ENCODE data around the gene TMEM250.
A peak's percentile ranks its signal among the peaks of the same experiment; 100 is the strongest.

TMEM250 gene

DNA sequence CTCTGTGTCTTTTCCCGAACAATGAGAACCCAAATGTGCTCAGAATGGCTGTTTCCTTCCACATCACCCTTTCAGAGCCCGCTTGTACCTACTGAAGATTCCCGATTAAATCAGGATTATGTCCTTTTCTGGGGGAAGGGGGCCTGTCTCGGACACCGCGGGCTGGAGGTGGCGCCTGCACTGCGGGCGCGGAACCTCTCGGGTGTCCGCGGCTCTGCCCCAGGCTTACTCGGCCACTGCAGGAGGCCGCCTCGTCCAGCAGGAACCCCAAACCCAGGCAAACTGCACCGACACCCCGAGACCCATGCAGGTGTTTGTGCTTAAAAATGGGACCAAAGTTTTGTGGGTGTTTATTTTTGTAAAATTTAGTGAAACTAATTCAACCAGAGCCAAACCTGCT is 8.6 kb upstream of the TMEM250 start:
- Mint-ChIP-seq H3K4me3 (no peak overlapping the region), H3K27me3 (peaks cover 67% of the 10 kb centered on the region), H3K36me3 (no peaks in the 10 kb centered on the region), H3K9me3 (peaks cover 9% of the 10 kb centered on the region), H3K4me1 (peaks cover 13% of the 10 kb centered on the region), H3K27ac (no peak overlapping the region)
- no peak for ATAC-seq

GRCh38 chr9:136124976-136125692 is 6.5 kb upstream of the TMEM250 start:
- Mint-ChIP-seq H3K4me3 (no peak overlapping the region), H3K36me3 (no peaks in the 10 kb centered on the region), H3K4me1 (peaks cover 13% of the 10 kb centered on the region), H3K27me3 (peaks cover 46% of the 10 kb centered on the region), H3K27ac (no peak overlapping the region), H3K9me3 (peaks cover 9% of the 10 kb centered on the region)
- ATAC-seq = no peak

DNA sequence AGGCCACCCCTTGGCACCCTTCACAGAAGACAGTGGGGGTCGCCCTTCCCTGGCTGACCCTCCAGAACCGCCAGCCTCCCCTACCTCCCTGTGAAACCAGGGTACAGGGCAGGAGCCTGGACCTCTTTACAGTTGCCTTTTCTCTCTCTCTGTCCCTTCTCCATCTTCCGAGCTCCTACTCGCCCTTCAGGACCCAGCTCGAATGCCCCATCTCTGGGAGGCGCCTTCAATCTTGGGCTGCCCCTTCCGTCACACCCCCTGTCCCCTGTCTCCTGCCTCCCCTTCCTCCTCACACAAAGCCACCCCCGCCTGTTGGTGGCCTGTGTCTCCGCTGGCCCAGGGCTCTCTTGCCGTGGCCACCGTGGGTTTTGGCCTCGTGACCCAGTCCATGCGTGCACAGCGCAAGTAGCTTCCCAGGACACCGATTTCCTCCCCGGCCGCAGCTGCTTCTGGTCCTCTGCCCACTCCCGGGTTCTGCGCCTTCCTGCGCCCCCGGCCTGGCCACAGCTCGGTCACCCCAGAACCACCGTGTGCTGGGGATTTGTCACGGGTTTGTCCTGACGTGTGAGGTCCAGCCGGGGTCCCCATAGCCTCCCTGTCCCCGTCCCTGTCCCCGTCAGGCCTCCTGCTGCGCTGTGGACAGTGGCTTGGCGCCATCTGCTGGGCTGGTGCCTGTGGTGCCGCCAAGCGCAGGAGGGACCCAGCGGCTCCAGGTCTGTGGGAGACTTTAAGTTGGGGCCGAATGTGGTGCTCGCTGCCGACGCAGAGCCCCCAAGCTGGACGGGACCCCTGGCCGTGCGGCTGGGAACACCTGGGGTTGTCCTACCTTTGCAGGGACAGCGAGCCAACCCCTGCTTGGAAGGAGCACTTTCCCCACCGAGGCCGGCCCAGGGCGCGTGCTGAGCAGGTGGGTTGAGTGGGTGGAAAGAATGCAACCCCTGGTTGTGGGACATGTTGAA is 4.0 kb upstream of the TMEM250 start:
- Mint-ChIP-seq H3K27ac (no peak overlapping the region), H3K4me3 (no peak overlapping the region), H3K9me3 (peaks cover 9% of the 10 kb centered on the region), H3K36me3 (no peaks in the 10 kb centered on the region), H3K4me1 (peaks cover 13% of the 10 kb centered on the region), H3K27me3 (peaks cover 22% of the 10 kb centered on the region)
- ATAC-seq = no peak

DNA sequence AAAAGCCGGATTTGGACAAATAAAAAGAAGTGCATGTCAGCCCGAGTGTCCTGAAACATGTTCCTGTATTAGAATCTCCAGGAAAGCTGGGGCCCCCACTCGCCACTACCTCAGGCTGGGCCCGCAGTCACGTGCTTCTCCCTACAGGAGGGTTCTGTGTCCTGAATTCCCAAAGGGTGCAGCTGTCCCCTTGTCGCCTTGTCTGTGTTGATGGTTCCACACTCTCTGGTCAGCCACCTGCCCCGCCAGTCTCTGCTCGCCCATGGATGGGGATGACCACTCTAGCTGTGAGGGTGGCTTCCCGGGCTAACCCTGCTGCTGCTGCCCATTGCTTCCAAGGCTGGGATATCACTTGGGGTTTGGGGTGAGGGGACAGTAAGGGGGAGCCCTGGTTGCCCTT is 3.1 kb upstream of the TMEM250 start:
- Mint-ChIP-seq H3K27ac (no peak overlapping the region), H3K9me3 (peaks cover 9% of the 10 kb centered on the region), H3K4me3 (no peak overlapping the region), H3K4me1 (peaks cover 13% of the 10 kb centered on the region), H3K36me3 (no peaks in the 10 kb centered on the region), H3K27me3 (peaks cover 15% of the 10 kb centered on the region)
- ATAC-seq = no peak

DNA sequence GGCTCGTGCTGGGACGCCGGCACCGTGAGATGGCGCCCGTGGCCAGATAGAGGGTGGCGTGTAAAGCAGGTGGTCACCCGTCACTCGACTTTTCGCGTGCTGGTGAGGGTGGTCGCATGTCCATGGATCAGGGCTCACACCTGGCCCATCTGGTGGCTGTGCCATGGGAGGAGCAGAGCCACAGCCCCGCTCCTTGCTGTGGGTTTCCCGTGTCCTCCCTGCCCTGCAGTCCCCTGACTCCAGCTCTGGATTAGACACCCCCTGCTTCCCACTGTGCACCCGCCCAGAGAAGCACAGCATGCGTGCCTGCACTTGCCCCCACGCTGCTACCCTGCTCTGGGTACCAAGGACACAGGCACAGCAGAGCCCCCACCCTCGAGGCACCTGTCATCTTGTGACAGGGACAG is 1.8 kb upstream of the TMEM250 start:
- Mint-ChIP-seq H3K27me3 (peaks cover 11% of the 10 kb centered on the region), H3K36me3 (no peaks in the 10 kb centered on the region), H3K9me3 (peaks cover 7% of the 10 kb centered on the region), H3K27ac (no peak overlapping the region), H3K4me3 (no peak overlapping the region), H3K4me1 (peaks cover 13% of the 10 kb centered on the region)
- no peak for ATAC-seq

GRCh38 chr9:136119883-136120393 is 1.3 kb upstream of the TMEM250 start:
- Mint-ChIP-seq H3K9me3 (peaks cover 2% of the 10 kb centered on the region), H3K27ac (peak overlapping the region; percentile 79), H3K4me3 (peak overlapping the region; percentile 83), H3K4me1 (peaks cover 13% of the 10 kb centered on the region), H3K27me3 (peaks cover 6% of the 10 kb centered on the region), H3K36me3 (no peaks in the 10 kb centered on the region)
- ATAC-seq = no peak

DNA sequence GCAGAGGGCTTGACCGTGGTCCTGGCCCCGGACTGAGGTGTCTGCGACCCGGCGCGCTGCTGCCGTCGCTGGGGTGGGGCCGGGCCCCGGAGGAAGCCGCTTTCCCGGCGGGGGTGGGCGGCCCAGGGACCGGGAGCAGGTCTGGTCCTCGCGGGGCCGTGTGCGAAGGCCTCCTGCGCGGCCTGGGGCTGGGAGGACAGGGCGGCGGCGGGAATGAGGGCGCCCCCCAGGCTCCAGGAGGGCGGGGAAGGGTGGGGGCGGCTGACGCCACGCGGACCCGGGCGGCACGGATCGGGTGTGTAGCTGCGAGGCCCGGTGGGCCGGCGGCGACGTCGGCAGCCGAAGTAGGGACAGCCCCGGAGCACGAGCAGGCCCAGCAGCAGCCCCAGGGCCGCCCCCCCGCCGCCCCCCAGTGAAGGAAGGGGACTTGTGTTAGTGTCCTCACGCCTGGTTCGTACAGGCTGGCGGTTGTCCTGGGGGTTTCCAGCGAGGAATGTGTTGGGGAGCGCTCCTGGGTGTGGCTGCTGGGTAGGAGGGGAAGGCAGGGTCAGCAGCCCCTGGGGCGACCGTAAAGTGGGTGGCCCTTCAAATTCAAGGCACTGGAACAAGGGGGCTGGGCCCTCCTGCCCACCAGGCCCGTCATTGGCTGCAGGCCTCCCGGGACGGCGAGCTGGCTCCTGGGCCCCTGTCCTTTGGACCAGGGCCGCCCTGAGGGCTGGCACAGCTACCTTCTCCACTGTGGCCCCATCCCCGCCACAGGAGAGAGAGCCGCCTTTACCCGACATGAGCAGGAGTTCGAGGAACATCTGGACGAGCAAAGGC is 597 bp upstream of the TMEM250 start:
- Mint-ChIP-seq H3K36me3 (no peaks in the 10 kb centered on the region), H3K27me3 (no peaks in the 10 kb centered on the region), H3K27ac (peak overlapping the region; percentile 79), H3K9me3 (no peaks in the 10 kb centered on the region), H3K4me3 (peak overlapping the region; percentile 83), H3K4me1 (peaks cover 13% of the 10 kb centered on the region)
- ATAC-seq = peak; percentile 2

GRCh38 chr9:136117916-136118319 is 757 bp downstream of the TMEM250 start:
- peaks cover 6% of the 10 kb centered on the region for H3K4me1 Mint-ChIP-seq
- H3K27me3 Mint-ChIP-seq = no peaks in the 10 kb centered on the region
- H3K4me3 Mint-ChIP-seq = peak overlapping the region; percentile 80
- no peaks in the 10 kb centered on the region for H3K9me3 Mint-ChIP-seq
- H3K27ac Mint-ChIP-seq = peak overlapping the region; percentile 64
- no peaks in the 10 kb centered on the region for H3K36me3 Mint-ChIP-seq
- peak; percentile 28 for ATAC-seq

DNA sequence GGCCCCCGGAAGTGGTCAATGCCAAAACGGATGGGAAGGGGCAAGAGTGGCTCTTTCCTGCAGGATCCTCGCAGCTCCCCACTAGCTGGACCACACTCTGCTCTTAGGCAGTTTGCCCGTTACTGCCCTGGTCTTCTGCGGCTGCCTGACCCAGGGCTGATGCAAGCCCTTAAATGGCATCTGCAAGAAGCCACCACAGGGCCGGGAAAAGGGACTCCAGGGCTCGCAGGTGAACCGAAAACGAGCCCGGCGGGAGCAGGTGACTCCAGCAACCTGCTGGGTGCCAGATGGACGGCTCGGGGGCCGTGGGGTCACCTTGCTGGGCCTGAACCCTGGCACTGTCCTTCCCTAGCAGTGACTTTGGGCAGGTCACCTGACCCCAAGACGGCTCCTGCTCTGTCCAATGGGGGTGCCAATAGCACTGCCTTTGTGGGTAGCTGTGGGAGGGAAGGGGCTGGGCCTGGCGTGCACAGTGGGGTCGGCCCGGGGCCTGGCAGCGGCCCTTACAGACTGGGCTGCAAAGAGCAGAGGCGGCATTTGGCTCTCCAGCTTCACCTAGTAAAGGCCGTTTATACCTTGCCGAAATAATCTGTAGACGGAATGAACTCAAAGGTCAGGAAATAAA is 1.3 kb downstream of the TMEM250 start:
- peak; percentile 24 for ATAC-seq
- Mint-ChIP-seq H3K27me3 (no peaks in the 10 kb centered on the region), H3K27ac (peak overlapping the region; percentile 64), H3K4me3 (peak overlapping the region; percentile 80), H3K9me3 (no peaks in the 10 kb centered on the region), H3K36me3 (no peaks in the 10 kb centered on the region), H3K4me1 (peaks cover under 1% of the 10 kb centered on the region)

DNA sequence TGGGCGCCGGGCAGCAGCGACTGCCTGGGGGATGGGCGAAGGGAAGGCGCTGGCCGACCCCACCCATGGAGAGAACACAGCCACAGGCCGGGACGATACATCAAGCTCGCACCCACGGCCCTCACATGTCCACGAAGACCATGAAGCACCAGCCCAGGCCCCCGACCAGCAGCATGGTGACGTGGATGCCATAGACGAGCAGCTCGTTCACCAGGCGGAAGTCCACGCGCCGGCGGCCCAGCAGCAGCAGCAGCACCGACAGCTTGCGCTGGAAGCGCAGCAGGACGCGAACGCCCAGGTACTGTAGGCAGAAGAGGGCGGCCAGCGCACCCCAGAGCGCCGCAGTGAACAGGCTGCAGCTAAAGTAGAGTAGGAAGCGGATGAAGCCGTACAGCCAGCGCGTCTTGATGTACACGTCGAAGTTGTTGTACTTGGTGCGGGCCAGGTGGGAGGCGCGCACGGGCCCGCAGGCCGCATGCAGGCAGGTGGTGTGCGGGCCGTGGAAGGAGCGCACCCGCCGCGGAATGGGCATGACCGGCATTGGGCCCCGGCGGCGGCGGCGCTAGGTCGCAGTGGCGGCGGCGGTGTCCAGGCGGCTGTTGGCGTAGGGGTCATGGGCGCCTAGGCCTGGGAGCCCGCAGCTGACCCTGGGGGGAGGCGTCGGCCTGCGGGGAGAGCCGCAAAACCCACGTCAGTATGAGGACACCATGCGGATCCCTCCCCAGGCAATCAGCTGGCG is 2.1 kb downstream of the TMEM250 start:
- H3K4me1 Mint-ChIP-seq = peaks cover 7% of the 10 kb centered on the region
- no peak overlapping the region for H3K27ac Mint-ChIP-seq

GRCh38 chr9:136115641-136116359 is 2.9 kb downstream of the TMEM250 start:
- Mint-ChIP-seq H3K36me3 (no peaks in the 10 kb centered on the region), H3K27ac (no peak overlapping the region), H3K27me3 (no peaks in the 10 kb centered on the region), H3K9me3 (no peaks in the 10 kb centered on the region), H3K4me3 (no peak overlapping the region), H3K4me1 (peaks cover 13% of the 10 kb centered on the region)
- no peak for ATAC-seq

More for the DNA sequence above, 2.1 kb downstream of the TMEM250 start:
- Mint-ChIP-seq H3K9me3 (no peaks in the 10 kb centered on the region), H3K27me3 (no peaks in the 10 kb centered on the region), H3K4me3 (peak overlapping the region; percentile 80), H3K36me3 (no peaks in the 10 kb centered on the region)
- no peak for ATAC-seq

DNA sequence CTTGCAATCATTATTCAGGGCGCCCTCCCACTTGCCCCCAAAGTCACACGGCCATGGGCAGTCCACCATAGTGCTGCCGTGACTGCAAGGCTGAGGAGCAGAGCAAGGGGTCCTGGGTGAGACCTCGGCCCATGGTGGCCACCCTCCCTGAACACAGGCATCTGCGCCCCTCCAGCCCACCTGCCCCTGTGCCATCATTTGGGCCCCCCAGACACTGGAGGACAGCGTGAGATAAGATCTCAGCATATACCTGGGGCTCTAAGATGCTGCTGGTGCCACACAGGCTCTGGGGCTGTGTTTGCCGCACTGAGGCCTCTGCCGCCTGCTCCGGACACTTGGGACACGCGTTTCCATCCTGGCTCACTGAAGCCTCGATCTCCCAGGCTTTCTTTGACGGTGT is 3.5 kb downstream of the TMEM250 start:
- no peak overlapping the region for H3K27ac Mint-ChIP-seq
- no peak for ATAC-seq
- no peaks in the 10 kb centered on the region for H3K36me3 Mint-ChIP-seq
- peaks cover 19% of the 10 kb centered on the region for H3K4me1 Mint-ChIP-seq
- H3K4me3 Mint-ChIP-seq = no peak overlapping the region
- H3K9me3 Mint-ChIP-seq = no peaks in the 10 kb centered on the region
- H3K27me3 Mint-ChIP-seq = no peaks in the 10 kb centered on the region

DNA sequence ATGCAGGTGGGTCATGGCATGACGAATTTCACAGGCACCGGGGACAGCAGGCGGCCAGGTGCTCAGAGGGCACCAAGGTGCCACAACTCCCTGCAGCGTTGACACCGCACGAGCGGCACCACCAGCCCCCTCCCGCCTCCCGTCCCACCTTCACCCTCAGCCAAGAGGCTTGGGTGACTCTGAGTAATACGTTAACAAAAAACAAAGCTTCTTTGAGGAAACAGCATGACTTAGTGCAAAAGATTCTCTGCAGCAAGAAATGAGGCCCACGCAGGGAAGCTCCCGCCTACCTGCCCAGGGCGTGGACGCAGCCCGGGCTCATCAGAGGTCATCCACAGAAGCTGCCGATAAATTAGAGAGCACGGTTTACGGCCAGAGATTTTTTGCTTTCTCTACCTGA is 4.1 kb downstream of the TMEM250 start:
- H3K27ac Mint-ChIP-seq = no peak overlapping the region
- no peaks in the 10 kb centered on the region for H3K27me3 Mint-ChIP-seq

More for the DNA sequence above, 4.1 kb downstream of the TMEM250 start:
- no peak overlapping the region for H3K4me3 Mint-ChIP-seq
- ATAC-seq = no peak
- H3K36me3 Mint-ChIP-seq = no peaks in the 10 kb centered on the region
- H3K4me1 Mint-ChIP-seq = peaks cover 25% of the 10 kb centered on the region
- no peaks in the 10 kb centered on the region for H3K9me3 Mint-ChIP-seq

Measured in stimulated activated memory B cell treated with anti-CD40 and anti-IgM and Interleukin-4, amounts not matched to agents 10 μg/mL and 1 μg/mL and 100 μg/mL, for 72 hours (primary cell).